Measurements from ENCODE around the gene MTUS2. TPM values are rescaled to one million over a fixed set of nuclear protein-coding genes. Genes with fewer than 3 reads are reported as not detected.

MTUS2 gene
- total and polyA plus RNA-seq, 2 donors from 2014 or later = 0.06 to 0.22 TPM

- no peak for TF ChIP-seq CTCF (IDR thresholded peaks at IDR 0.05; ENCODE audit: borderline replicate concordance, extremely low read depth, insufficient read depth)
- no peak overlapping the region for H3K9ac ChIP-seq (ENCODE audit: low read length in 3 of 3)
- H3K4me3 ChIP-seq (ENCODE audit: low read length in 3 of 3) = no peak overlapping the region
- H3K4me1 ChIP-seq (ENCODE audit: control insufficient read depth in 2 of 3, insufficient read depth in 2 of 3, low read depth in 1 of 3, low read length in 3 of 3) = no peaks in the 10 kb centered on the region
- no peak overlapping the region for H3K27ac ChIP-seq (ENCODE audit: low read depth in 2 of 2, low read length in 2 of 2)
- DNase-seq (no peak), FAIRE-seq (no peak)
- H3K36me3 ChIP-seq (ENCODE audit: control insufficient read depth in 2 of 3, insufficient read depth in 3 of 3, low read length in 3 of 3) = no peaks in the 10 kb centered on the region
- H3K9me3 ChIP-seq (ENCODE audit: control insufficient read depth in 2 of 3, insufficient read depth in 1 of 3, low read length in 3 of 3) = no peaks in the 10 kb centered on the region
- intact Hi-C loops (cut with DNase I) = no loop called here
- no peaks in the 10 kb centered on the region for H3K27me3 ChIP-seq (ENCODE audit: control insufficient read depth, insufficient read depth, low read length)
Observed at GRCh38 chr13:29448174-29448573, 628.0 kb downstream of the MTUS2 start.

GRCh38 chr13:29449726-29450125 lies 629.6 kb downstream of the MTUS2 start:
- Histone ChIP-seq H3K4me1 (ENCODE audit: control insufficient read depth in 2 of 3, insufficient read depth in 2 of 3, low read depth in 1 of 3, low read length in 3 of 3) (no peaks in the 10 kb centered on the region), H3K4me3 (ENCODE audit: low read length in 3 of 3) (no peak overlapping the region), H3K36me3 (ENCODE audit: control insufficient read depth in 2 of 3, insufficient read depth in 3 of 3, low read length in 3 of 3) (no peaks in the 10 kb centered on the region), H3K9me3 (ENCODE audit: control insufficient read depth in 2 of 3, insufficient read depth in 1 of 3, low read length in 3 of 3) (no peaks in the 10 kb centered on the region), H3K9ac (ENCODE audit: low read length in 3 of 3) (no peak overlapping the region), H3K27ac (ENCODE audit: low read depth in 2 of 2, low read length in 2 of 2) (no peak overlapping the region), H3K27me3 (ENCODE audit: control insufficient read depth, insufficient read depth, low read length) (no peaks in the 10 kb centered on the region)
- intact Hi-C loops (cut with DNase I) = no loop called here
- no peak for TF ChIP-seq CTCF (IDR thresholded peaks at IDR 0.05; ENCODE audit: borderline replicate concordance, extremely low read depth, insufficient read depth)
- no peak for FAIRE-seq
- DNase-seq = no peak

- Histone ChIP-seq H3K27ac (ENCODE audit: low read depth in 2 of 2, low read length in 2 of 2) (no peak overlapping the region), H3K9me3 (ENCODE audit: control insufficient read depth in 2 of 3, insufficient read depth in 1 of 3, low read length in 3 of 3) (no peaks in the 10 kb centered on the region), H3K9ac (ENCODE audit: low read length in 3 of 3) (no peak overlapping the region), H3K36me3 (ENCODE audit: control insufficient read depth in 2 of 3, insufficient read depth in 3 of 3, low read length in 3 of 3) (no peaks in the 10 kb centered on the region), H3K4me1 (ENCODE audit: control insufficient read depth in 2 of 3, insufficient read depth in 2 of 3, low read depth in 1 of 3, low read length in 3 of 3) (no peaks in the 10 kb centered on the region), H3K27me3 (ENCODE audit: control insufficient read depth, insufficient read depth, low read length) (no peaks in the 10 kb centered on the region), H3K4me3 (ENCODE audit: low read length in 3 of 3) (no peak overlapping the region)
- FAIRE-seq (no peak), DNase-seq (no peak)
- TF ChIP-seq CTCF (IDR thresholded peaks at IDR 0.05; ENCODE audit: borderline replicate concordance, extremely low read depth, insufficient read depth) = no peak
- intact Hi-C loops (cut with DNase I) = no loop called here
Observed at GRCh38 chr13:29451976-29452375, 631.8 kb downstream of the MTUS2 start.

Measured in kidney (tissue), 14 donors.